OCI-LY1 (cell line): Measurements from ENCODE around the gene BCAR3.

ENCODE experiments used
- H2AFZ ChIP-seq: fragments of 200-600 bp; sonication (generic), shearing (Covaris generic); 2 replicates; pipeline ENCODE4 v1.6.0; 2014; ENCODE audit warnings: antibody characterized with exemption, mild to moderate bottlenecking, low read length
- H3F3A ChIP-seq: fragments of 200-600 bp; sonication (generic), shearing (Covaris generic); 2 replicates; pipeline ENCODE4 v1.6.0; 2014; ENCODE audit warnings: mild to moderate bottlenecking, antibody characterized with exemption, low read length, moderate library complexity; ENCODE audit not compliant: insufficient read depth
- H3K27ac ChIP-seq: fragments of 200-600 bp; sonication (generic); 2 replicates; pipeline ENCODE4 v1.5.1; 2014; ENCODE audit warnings: low read length, mixed run types, mild to moderate bottlenecking, low read depth; ENCODE audit not compliant: poor library complexity, severe bottlenecking
- H3K27me3 ChIP-seq: fragments of 200-600 bp; sonication (generic); 2 replicates; pipeline ENCODE4 v1.6.0; 2014; ENCODE audit warnings: antibody characterized with exemption, mild to moderate bottlenecking, low read length, moderate library complexity; ENCODE audit not compliant: insufficient read depth
- H3K36me3 ChIP-seq: fragments of 200-600 bp; sonication (generic); 2 replicates; pipeline ENCODE4 v1.6.1; 2014; ENCODE audit warnings: mild to moderate bottlenecking, antibody characterized with exemption, low read length, moderate library complexity, mixed read lengths; ENCODE audit not compliant: insufficient read depth
- H3K4me1 ChIP-seq: fragments of 200-600 bp; sonication (generic); 2 replicates; pipeline ENCODE4 v1.5.1; 2014; ENCODE audit warnings: mild to moderate bottlenecking, low read length, moderate library complexity; ENCODE audit not compliant: insufficient read depth, severe bottlenecking
- H3K4me2 ChIP-seq: fragments of 200-600 bp; sonication (generic), shearing (Covaris generic); 2 replicates; pipeline ENCODE4 v1.6.1; 2014; ENCODE audit warnings: low read length
- H3K4me3 ChIP-seq: fragments of 200-600 bp; sonication (generic); 2 replicates; pipeline ENCODE4 v1.5.1; 2014; ENCODE audit warnings: low read length, low read depth, mild to moderate bottlenecking, mixed read lengths; ENCODE audit not compliant: poor library complexity, severe bottlenecking
- H3K79me2 ChIP-seq: fragments of 200-600 bp; shearing (Covaris generic); 2 replicates; pipeline ENCODE4 v1.6.1; 2016; ENCODE audit warnings: mixed run types, low read length, mixed read lengths; ENCODE audit not compliant: insufficient read depth
- H3K9ac ChIP-seq: fragments of 200-600 bp; sonication (generic), shearing (Covaris generic); 2 replicates; pipeline ENCODE4 v1.6.1; 2014; ENCODE audit warnings: mild to moderate bottlenecking, low read length, mixed read lengths
- H3K9me2 ChIP-seq: fragments of 200-600 bp; sonication (generic), shearing (Covaris generic); 2 replicates; pipeline ENCODE4 v1.6.1; 2014; ENCODE audit warnings: low read depth, mild to moderate bottlenecking, low read length, mixed read lengths
- H3K9me3 ChIP-seq: fragments of 200-600 bp; shearing (Covaris generic); 2 replicates; pipeline ENCODE4 v1.6.1; 2014; ENCODE audit warnings: low read length, mixed read lengths
- H4K20me1 ChIP-seq: fragments of 200-600 bp; sonication (generic), shearing (Covaris generic); 2 replicates; pipeline ENCODE4 v1.6.0; 2016; ENCODE audit warnings: mild to moderate bottlenecking, low read length; ENCODE audit not compliant: insufficient read depth
- EZH2 ChIP-seq: fragments of 200-600 bp; sonication (generic), shearing (Covaris generic); IDR thresholded peaks from 2 replicates; pipeline ENCODE4 v1.8.0; 2017; ENCODE audit warnings: borderline replicate concordance, mixed run types, mild to moderate bottlenecking, antibody characterized with exemption, low read length, moderate library complexity, mixed read lengths
- TF ChIP-seq, protein P1 (sequence below): fragments of 200-600 bp; sonication (generic), shearing (Covaris generic); IDR thresholded peaks from 2 replicates; pipeline ENCODE4 v1.5.1; 2017; ENCODE audit warnings: mild to moderate bottlenecking, antibody characterized with exemption, low read length, moderate library complexity, mixed read lengths

The BCAR3 gene

DNA sequence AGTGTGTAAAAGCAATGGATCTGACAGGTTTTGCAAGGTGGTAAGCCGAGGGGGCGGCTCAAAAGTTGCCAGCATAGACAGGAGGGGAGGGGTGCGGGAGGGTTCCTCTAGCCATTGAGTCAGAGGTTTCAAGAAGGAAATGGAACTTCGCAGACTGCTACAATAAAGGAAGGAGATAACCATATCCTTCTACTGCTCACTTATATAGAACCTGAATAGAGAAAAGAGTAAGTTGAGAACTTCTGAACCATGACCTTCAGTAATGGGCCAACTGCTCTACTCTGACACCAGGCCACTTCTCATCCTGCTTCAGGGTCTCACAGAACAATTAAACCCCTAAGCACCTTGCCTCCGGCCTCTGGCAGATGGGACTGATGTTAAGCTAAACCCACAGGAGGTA is 26.3 kb upstream of the BCAR3 start:
- Histone ChIP-seq H3F3A (no peaks in the 10 kb centered on the region), H3K79me2 (no peaks in the 10 kb centered on the region), H2AFZ (no peak overlapping the region), H3K9ac (no peak overlapping the region), H3K27ac (no peak overlapping the region), H3K4me1 (no peaks in the 10 kb centered on the region), H3K9me2 (no peaks in the 10 kb centered on the region), H3K9me3 (no peaks in the 10 kb centered on the region), H4K20me1 (no peaks in the 10 kb centered on the region), H3K4me2 (no peak overlapping the region), H3K36me3 (no peaks in the 10 kb centered on the region), H3K4me3 (no peak overlapping the region), H3K27me3 (no peaks in the 10 kb centered on the region; the same call in 1 of the 2 replicates)
- no peak for TF ChIP-seq EZH2
- TF ChIP-seq, protein P1, sequence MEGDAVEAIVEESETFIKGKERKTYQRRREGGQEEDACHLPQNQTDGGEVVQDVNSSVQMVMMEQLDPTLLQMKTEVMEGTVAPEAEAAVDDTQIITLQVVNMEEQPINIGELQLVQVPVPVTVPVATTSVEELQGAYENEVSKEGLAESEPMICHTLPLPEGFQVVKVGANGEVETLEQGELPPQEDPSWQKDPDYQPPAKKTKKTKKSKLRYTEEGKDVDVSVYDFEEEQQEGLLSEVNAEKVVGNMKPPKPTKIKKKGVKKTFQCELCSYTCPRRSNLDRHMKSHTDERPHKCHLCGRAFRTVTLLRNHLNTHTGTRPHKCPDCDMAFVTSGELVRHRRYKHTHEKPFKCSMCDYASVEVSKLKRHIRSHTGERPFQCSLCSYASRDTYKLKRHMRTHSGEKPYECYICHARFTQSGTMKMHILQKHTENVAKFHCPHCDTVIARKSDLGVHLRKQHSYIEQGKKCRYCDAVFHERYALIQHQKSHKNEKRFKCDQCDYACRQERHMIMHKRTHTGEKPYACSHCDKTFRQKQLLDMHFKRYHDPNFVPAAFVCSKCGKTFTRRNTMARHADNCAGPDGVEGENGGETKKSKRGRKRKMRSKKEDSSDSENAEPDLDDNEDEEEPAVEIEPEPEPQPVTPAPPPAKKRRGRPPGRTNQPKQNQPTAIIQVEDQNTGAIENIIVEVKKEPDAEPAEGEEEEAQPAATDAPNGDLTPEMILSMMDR = no peak

DNA sequence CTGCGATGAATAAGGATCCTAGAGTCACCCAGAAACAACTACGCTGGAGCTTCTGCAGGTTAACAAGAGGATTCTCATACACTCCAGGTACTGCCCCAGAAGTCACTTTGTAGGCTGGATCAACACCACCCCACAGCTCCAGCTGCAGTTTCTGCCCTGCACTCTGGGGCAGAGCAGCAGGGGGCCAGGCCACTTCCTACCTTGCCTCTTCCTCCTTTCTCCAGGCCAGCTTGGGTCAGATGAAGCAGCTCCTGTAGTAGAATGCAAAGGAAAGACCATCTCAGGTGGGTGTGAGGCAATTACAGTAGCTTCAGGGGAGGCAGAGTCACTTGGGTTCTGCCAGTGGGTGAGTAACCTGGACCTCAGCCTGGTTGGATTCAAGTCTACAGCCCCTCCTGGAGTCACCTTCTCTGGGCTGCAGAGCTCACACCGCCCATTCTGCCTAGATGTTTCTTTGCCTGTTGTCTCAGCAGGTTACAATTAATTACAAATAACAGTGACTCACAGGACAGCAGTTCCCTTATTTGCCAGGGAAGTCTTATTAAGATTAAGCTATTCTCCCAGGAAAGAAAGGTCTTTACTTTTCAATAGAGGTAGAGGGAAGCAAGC is 24.4 kb upstream of the BCAR3 start:
- no peaks in the 10 kb centered on the region for H3K4me1 ChIP-seq
- no peaks in the 10 kb centered on the region for H4K20me1 ChIP-seq
- H3K9me2 ChIP-seq = no peaks in the 10 kb centered on the region
- no peak overlapping the region for H3K9ac ChIP-seq
- H3K4me3 ChIP-seq = no peak overlapping the region
- H3K36me3 ChIP-seq = no peaks in the 10 kb centered on the region
- no peak overlapping the region for H3K4me2 ChIP-seq
- no peaks in the 10 kb centered on the region for H3K9me3 ChIP-seq
- H3K27ac ChIP-seq = no peak overlapping the region
- H3K27me3 ChIP-seq = no peaks in the 10 kb centered on the region; the same call in 1 of the 2 replicates
- no peaks in the 10 kb centered on the region for H3K79me2 ChIP-seq
- H3F3A ChIP-seq = no peaks in the 10 kb centered on the region
- H2AFZ ChIP-seq = no peak overlapping the region
- TF ChIP-seq, protein P1 = no peak
- no peak for TF ChIP-seq EZH2

DNA sequence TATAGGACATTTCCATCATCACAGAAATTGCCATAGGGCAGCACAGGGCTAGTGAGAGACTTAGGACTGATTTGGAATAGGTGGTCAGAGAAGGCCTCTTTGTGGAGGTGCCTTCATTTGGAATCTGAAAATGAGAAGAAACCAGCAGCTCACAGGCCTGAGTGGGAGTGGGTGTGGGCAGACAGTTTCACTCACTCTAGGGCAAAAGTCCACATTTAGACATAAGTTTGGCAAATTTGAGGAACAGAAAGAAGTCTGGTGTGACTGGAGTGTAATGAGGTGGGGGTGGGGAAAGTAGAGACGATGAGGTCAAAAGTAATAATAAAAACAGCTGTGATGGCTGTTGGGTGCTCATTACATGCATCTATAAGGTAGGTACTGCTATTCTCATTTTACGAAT is 22.4 kb upstream of the BCAR3 start:
- no peaks in the 10 kb centered on the region for H3K9me2 ChIP-seq
- H3K9ac ChIP-seq = no peak overlapping the region
- H3K9me3 ChIP-seq = no peaks in the 10 kb centered on the region
- H3K36me3 ChIP-seq = no peaks in the 10 kb centered on the region
- no peak overlapping the region for H2AFZ ChIP-seq
- no peaks in the 10 kb centered on the region; the same call in 1 of the 2 replicates for H3K27me3 ChIP-seq
- H4K20me1 ChIP-seq = no peaks in the 10 kb centered on the region
- no peaks in the 10 kb centered on the region for H3K79me2 ChIP-seq
- H3K4me3 ChIP-seq = no peak overlapping the region
- TF ChIP-seq, protein P1 = no peak
- TF ChIP-seq EZH2 = no peak
- no peaks in the 10 kb centered on the region for H3F3A ChIP-seq
- no peaks in the 10 kb centered on the region for H3K4me1 ChIP-seq
- H3K4me2 ChIP-seq = no peak overlapping the region
- H3K27ac ChIP-seq = no peak overlapping the region
